CD14-positive monocyte (primary cell): ENCODE results near the gene NIPAL3. TPM values are rescaled to one million over a fixed set of nuclear protein-coding genes. Genes with fewer than 3 reads are reported as not detected.

Experiments used
- DNase-seq, 3 donors: peaks; one replicate each; pipeline ENCODE4 v3.0.0-alpha.2; 2011 to 2022
- H2AFZ ChIP-seq: 2 replicates; pipeline ENCODE4 v1.6.0; 2012; ENCODE audit warnings: mild to moderate bottlenecking, low read depth, low read length, inconsistent platforms; ENCODE audit not compliant: insufficient read depth, poor library complexity, severe bottlenecking
- H3K27ac ChIP-seq, 2 donors: 1 replicate in 1 of 2; 2 replicates in 1 of 2; pipeline ENCODE4 v1.5.1; 2012 to 2013; ENCODE audit warnings: low read length in 2 of 2, control low read depth in 1 of 2, inconsistent platforms in 1 of 2, low read depth in 1 of 2, mild to moderate bottlenecking in 1 of 2
- H3K27me3 ChIP-seq, 2 donors: one replicate each; pipeline versions ENCODE4 v1.6.0 to v1.6.1; 2011 to 2013; ENCODE audit warnings: low read length in 2 of 2; ENCODE audit not compliant: control insufficient read depth in 2 of 2, insufficient read depth in 2 of 2
- H3K36me3 ChIP-seq, 2 donors: replicated peaks in 1 of 2; 1 replicate in 1 of 2; 2 replicates in 1 of 2; pipeline versions ENCODE4 v1.5.1 to v1.6.1; 2012 to 2013; ENCODE audit warnings: low read length in 2 of 2, control low read depth in 1 of 2, inconsistent platforms in 1 of 2, mild to moderate bottlenecking in 1 of 2; ENCODE audit not compliant: insufficient read depth in 2 of 2, control insufficient read depth in 1 of 2
- H3K4me1 ChIP-seq, 2 donors: 1 replicate in 1 of 2; 2 replicates in 1 of 2; pipeline versions ENCODE4 v1.5.1 to v1.6.1; 2012 to 2013; ENCODE audit warnings: low read length in 2 of 2, control low read depth in 1 of 2, inconsistent platforms in 1 of 2, mild to moderate bottlenecking in 1 of 2, moderate library complexity in 1 of 2; ENCODE audit not compliant: insufficient read depth in 2 of 2, control insufficient read depth in 1 of 2
- H3K4me2 ChIP-seq: replicated peaks from 2 replicates; pipeline ENCODE3; 2012; ENCODE audit warnings: low read length, moderate library complexity, mild to moderate bottlenecking; ENCODE audit not compliant: poor library complexity, severe bottlenecking; ENCODE audit errors: extremely low read depth
- H3K4me3 ChIP-seq, 3 experiments: fragments of 200-600 bp in 1 of 3; sonication (generic) in 1 of 3; replicated peaks in 1 of 3; 1 replicate in 2 of 3; 2 replicates in 1 of 3; pipeline ENCODE4 v1.5.1; 2011 to 2013; ENCODE audit warnings: low read length in 3 of 3, mild to moderate bottlenecking in 3 of 3, control low read depth in 2 of 3, low read depth in 2 of 3, inconsistent platforms in 1 of 3, moderate library complexity in 1 of 3
- H3K79me2 ChIP-seq: 2 replicates; pipeline ENCODE4 v1.6.0; 2012; ENCODE audit warnings: mild to moderate bottlenecking, control low read depth, inconsistent platforms, low read length, moderate library complexity; ENCODE audit not compliant: insufficient read depth
- H3K9ac ChIP-seq: 2 replicates; pipeline ENCODE4 v1.6.0; 2017; ENCODE audit warnings: low read length, mild to moderate bottlenecking; ENCODE audit not compliant: insufficient read depth, poor library complexity, severe bottlenecking
- H3K9me3 ChIP-seq, 2 donors: replicated peaks in 1 of 2; 1 replicate in 1 of 2; 2 replicates in 1 of 2; pipeline versions ENCODE4 v1.5.1 to v1.6.1; 2012 to 2013; ENCODE audit warnings: low read length in 2 of 2, control low read depth in 1 of 2; ENCODE audit not compliant: control insufficient read depth in 1 of 2, insufficient read depth in 1 of 2
- H4K20me1 ChIP-seq: 2 replicates; pipeline ENCODE4 v1.6.0; 2012; ENCODE audit warnings: mild to moderate bottlenecking, low read length, control low read depth, moderate library complexity; ENCODE audit not compliant: insufficient read depth
- H3K27ac Mint-ChIP-seq, 7 donors: one replicate each; pipeline ENCODE4 v1.8.0; 2020; ENCODE audit warnings: mild to moderate bottlenecking in 7 of 7, mixed read lengths in 7 of 7, moderate library complexity in 6 of 7, inconsistent platforms in 2 of 7
- H3K27me3 Mint-ChIP-seq, 3 donors: one replicate each; pipeline ENCODE4 v1.8.0; 2021 to 2022; ENCODE audit warnings: low read depth in 3 of 3, mild to moderate bottlenecking in 3 of 3, mixed read lengths in 3 of 3, moderate library complexity in 3 of 3, inconsistent platforms in 1 of 3
- H3K36me3 Mint-ChIP-seq, 2 donors: one replicate each; pipeline ENCODE4 v1.8.0; 2020; ENCODE audit warnings: mixed read lengths in 2 of 2, inconsistent platforms in 1 of 2, mild to moderate bottlenecking in 1 of 2
- H3K4me1 Mint-ChIP-seq: one replicate; pipeline ENCODE4 v1.8.0; 2020; ENCODE audit warnings: mild to moderate bottlenecking, mixed read lengths
- H3K4me3 Mint-ChIP-seq, 2 donors: one replicate each; pipeline ENCODE4 v1.8.0; 2020; ENCODE audit warnings: mild to moderate bottlenecking in 2 of 2, mixed read lengths in 2 of 2, moderate library complexity in 1 of 2
- H3K9me3 Mint-ChIP-seq, 7 donors: one replicate each; pipeline ENCODE4 v1.8.0; 2020 to 2022; ENCODE audit warnings: mixed read lengths in 7 of 7, mild to moderate bottlenecking in 6 of 7, moderate library complexity in 6 of 7, inconsistent platforms in 2 of 7
- CTCF ChIP-seq: fragments of 200-600 bp; IDR thresholded peaks from one replicate; pipeline ENCODE4 v1.8.0; 2022; ENCODE audit warnings: antibody characterized with exemption, mild to moderate bottlenecking
- WGBS: methylation state at CpG from one replicate; pipeline ENCODE4 v1.1.5; 2013; ENCODE audit warnings: missing lambda C conversion rate; ENCODE audit not compliant: insufficient coverage; 5-methylcytosine and 5-hydroxymethylcytosine counted together
- intact Hi-C, 2 donors: fragments of 100-400 bp; cut with micrococcal nuclease; formaldehyde crosslinking; loops; one replicate each; pipeline versions ENCODE4 v1.15.0 to v1.15.1; 2023
- polyA plus RNA-seq, 3 donors: library from polyadenylated mRNA; depleted of rRNA in 1 of 3; unstranded in 2 of 3; stranded (reverse) in 1 of 3; fragments of 300-500 nt in 2 of 3; fragments of >200 nt in 1 of 3; fragmentation: Illumina TruSeq in 2 of 3; gene quantifications; 1 replicate in 2 of 3; 2 replicates in 1 of 3; pipeline ENCODE4 v1.2.3, GENCODE V29; 2012 to 2021

NIPAL3 gene
- polyA plus RNA-seq, 3 donors = 5.9 to 9.6 (median 6.6) TPM

- DNase-seq = no peak
- WGBS = no CpG with 5 or more reads among the region's 1 CpG
- no peaks in the 10 kb centered on the region for H3K36me3 ChIP-seq
- TF ChIP-seq CTCF = no peak
- Mint-ChIP-seq H3K27ac (no peak overlapping the region), H3K4me3 (no peak overlapping the region), H3K27me3 (peaks cover 0 to 2% (median 0%) of the 10 kb centered on the region in 3 donors), H3K4me1 (peaks cover 36% of the 10 kb centered on the region), H3K9me3 (no peaks in the 10 kb centered on the region), H3K36me3 (peaks cover 3 to 6% of the 10 kb centered on the region in 2 donors)
- H3K4me1 ChIP-seq = peaks cover 17 to 23% of the 10 kb centered on the region in 2 donors
- no peaks in the 10 kb centered on the region for H4K20me1 ChIP-seq
- H3K27me3 ChIP-seq = no peaks in the 10 kb centered on the region
- no peak overlapping the region for H3K4me3 ChIP-seq
- no peaks in the 10 kb centered on the region for H3K79me2 ChIP-seq
- H2AFZ ChIP-seq = no peak overlapping the region
- no peak overlapping the region for H3K27ac ChIP-seq
- H3K4me2 ChIP-seq = no peak overlapping the region
- H3K9ac ChIP-seq = no peak overlapping the region
- intact Hi-C loops = no loop called here
- no peaks in the 10 kb centered on the region for H3K9me3 ChIP-seq
Observed at GRCh38 chr1:24387636-24388175, 27.9 kb upstream of the NIPAL3 start.

GRCh38 chr1:24388331-24388885, 27.2 kb upstream of the NIPAL3 start:
- DNase-seq = no peak
- no peak overlapping the region for H2AFZ ChIP-seq
- no peak overlapping the region for H3K4me2 ChIP-seq
- no peaks in the 10 kb centered on the region for H3K36me3 ChIP-seq
- no peaks in the 10 kb centered on the region for H3K9me3 Mint-ChIP-seq
- 97% methylated on average over 3 of the region's 8 CpGs for whole genome bisulfite sequencing
- peaks cover 16 to 22% of the 10 kb centered on the region in 2 donors for H3K4me1 ChIP-seq
- H3K9ac ChIP-seq = no peak overlapping the region
- no peak overlapping the region for H3K27ac ChIP-seq
- H3K4me1 Mint-ChIP-seq = peaks cover 35% of the 10 kb centered on the region
- H3K79me2 ChIP-seq = no peaks in the 10 kb centered on the region
- intact Hi-C loops = no loop called here
- H3K27ac Mint-ChIP-seq = peak overlapping the region in 2 of 7 donors; percentile 9 to 60
- H3K27me3 ChIP-seq = no peaks in the 10 kb centered on the region
- H3K27me3 Mint-ChIP-seq = peaks cover 0 to 2% (median 0%) of the 10 kb centered on the region in 3 donors
- peaks cover 3 to 6% of the 10 kb centered on the region in 2 donors for H3K36me3 Mint-ChIP-seq
- no peak for TF ChIP-seq CTCF
- H3K4me3 Mint-ChIP-seq = no peak overlapping the region
- no peaks in the 10 kb centered on the region for H3K9me3 ChIP-seq
- H4K20me1 ChIP-seq = no peaks in the 10 kb centered on the region
- no peak overlapping the region for H3K4me3 ChIP-seq
